GM19025 (cell line): ENCODE data around the gene HPSE2.

Source experiments
- ATAC-seq: cut with Tn5 transposase; IDR thresholded peaks from one replicate; pipeline ENCODE4 v1.9.1; 2021; ENCODE audit warnings: mild to moderate bottlenecking, low read depth, moderate library complexity; ENCODE audit not compliant: unreplicated experiment

HPSE2 gene

DNA sequence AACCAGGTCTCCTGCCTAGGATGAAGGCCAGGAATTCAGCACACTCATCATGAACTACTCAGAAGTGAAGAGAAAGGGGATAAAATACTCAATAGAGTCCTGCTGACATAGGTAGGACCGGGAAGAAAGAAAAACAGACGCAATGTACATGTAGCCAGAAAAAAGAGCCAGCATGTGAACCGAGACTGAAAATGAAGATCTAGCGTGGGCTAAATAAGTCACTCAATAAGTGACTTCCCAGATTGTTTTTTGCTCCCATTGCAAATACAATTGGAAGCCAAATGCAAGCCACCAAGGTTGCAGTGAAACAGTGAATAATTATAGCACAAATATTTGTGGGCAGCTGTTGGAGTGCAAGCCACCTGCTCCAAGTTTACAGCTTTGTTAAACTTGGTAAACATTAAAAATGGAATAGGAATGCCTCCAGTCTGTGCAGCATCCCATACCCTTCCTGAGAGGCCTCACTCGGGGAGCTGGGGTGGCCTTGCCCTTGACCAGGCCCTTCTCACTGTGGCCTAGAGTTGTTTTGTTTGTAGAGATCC is 754.2 kb downstream of the HPSE2 start:
- no peak for ATAC-seq

DNA sequence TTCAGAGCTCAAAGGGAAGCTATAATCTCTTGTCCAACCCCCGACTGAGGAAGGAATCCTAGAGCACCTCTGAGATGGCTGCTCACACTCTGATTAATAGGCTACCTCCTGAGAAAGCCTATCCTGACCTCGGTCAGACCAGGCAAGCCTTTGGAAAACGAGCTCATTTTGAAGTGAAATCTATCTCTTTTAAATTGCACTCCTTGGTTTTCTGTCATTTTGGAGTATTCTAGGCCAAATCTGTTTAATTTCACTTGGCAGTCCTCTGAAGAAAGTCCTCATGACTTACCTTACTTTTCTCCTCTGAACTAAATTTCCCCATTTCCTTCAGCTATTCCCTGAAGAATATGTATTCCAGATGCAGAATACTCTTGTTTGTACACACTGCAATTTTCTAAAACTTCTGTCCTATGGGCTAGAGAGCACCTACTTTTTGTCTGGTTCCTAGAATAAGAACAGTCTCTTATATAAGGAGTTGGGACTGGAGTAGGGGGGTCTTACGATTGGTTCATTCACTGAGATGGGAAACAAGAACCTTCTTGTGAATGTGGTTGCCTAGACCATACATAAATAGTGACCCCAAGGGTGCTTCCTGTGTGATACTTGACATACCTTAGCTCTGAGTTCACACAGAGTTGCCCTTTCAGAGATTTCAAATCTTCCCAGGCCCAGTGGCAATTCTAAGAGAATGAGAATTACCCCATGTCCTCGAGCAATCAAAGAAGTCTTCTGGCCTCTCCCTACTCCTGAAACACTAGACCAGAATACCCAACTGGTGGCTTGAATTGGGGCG is 757.0 kb downstream of the HPSE2 start:
- ATAC-seq = no peak

DNA sequence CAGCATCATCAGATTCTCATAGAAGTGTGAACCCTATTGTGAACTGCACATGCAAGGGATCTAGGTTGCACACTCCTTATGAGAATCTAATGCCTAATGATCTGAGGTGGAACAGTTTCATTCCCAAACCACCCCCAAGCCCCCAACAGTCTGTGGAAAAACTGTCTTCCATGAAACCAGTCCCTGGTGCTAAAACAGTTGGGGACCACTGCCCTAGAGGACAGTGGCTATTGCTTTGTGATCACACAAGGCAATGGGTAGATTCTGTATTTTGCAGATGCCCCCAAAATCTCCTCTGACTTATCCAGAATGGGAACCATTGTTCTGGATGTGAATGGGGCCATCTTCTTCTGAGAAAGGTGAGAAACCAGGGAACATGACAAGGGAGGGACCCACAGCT is 757.8 kb downstream of the HPSE2 start:
- no peak for ATAC-seq

DNA sequence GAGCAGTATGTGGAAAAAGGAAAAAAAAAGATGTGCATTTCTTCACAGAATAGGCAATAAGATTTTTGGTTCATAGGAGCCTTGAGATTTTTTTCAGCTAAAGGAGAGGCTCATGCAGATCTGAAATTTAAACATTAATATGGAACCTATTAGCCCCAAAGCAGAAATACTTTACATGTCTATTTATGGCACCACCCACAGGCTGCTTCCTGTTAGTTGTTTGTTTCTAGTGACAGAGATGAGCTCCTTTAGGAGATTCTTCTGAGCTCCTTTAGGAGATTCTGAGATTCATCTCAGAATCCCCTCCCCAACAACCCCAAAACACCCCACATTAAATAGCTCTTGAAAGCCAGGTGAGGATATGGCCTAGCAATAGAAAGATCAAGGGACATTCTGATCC is 761.0 kb downstream of the HPSE2 start:
- no peak for ATAC-seq

DNA sequence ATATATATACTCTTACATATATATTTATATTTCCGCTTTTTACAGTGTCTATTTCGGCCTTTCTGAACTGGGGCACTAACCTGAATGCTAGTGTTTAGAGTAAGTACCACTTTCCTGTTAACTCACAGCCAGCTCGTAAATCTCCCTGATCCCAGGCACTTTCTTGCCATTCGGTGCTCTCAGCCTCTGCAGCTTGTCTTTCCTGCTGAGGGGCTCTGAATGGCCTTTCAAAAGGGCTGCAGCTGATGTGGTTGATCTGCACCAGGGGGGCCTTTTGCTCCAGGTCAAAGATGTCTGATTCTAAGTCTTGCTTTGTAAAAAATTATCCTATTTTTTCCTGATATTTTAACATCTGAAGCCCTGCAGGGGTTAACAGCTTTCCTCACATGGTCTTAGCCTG is 763.5 kb downstream of the HPSE2 start:
- no peak for ATAC-seq

DNA sequence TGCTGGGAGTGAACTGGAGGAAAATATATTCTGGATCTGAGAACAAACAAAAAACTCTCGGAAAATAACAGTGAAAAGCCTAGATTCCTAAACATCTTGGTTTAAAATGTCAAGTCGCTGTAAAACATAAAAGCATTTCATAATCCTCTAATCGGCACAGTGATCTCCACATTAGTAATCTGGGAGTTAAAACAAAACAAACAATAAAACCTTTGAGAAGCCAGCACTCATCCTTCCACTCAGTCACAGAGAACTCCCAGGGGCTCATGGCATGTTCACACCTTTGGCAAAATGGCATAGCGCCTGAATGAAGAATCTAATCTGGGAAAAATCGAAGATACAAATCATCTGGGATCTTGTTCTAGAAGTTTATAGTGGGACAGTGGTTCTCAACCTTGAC is 764.8 kb downstream of the HPSE2 start:
- no peak for ATAC-seq

DNA sequence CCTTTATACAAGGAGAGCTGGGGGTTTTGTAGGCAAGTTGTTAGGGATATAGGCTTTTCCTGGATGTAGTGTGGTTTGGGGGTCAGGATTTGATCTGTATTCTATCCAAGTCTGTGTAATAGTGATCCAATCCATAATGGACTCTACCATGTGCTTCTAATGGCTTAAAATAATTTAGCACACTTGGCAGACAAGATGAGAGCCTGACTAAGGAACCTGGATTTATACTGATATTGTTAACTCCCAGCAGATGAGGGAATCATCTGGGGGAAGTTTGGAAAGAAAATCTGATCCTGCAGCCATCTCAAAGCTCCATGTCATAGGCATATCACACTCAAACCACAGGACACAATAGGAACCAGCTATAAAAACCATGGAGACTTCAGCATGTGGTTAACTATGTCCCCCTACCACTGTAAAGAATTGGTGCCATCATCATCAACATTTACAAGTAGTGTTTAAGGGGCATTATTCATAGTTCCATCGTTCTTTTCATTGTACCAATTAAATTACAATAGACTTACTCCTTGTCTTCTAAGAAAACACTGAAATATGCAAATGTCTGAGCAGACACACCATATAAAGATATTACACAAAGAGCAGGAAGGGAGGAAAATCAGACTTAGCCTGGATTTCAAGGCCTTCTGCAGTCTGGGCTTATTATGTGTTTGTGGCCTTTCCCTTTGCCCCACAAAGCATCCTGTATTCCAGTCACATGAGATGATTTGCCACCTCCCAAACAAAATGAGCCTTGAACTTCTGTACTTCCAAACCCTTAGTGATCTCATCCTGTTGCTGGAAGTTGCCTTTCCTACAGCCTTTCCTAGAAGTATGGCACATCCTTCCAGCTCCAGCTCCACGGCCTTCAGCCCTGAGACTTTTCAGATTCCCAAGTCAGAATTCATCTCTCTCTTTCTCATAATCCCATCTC is 766.4 kb downstream of the HPSE2 start:
- no peak for ATAC-seq

DNA sequence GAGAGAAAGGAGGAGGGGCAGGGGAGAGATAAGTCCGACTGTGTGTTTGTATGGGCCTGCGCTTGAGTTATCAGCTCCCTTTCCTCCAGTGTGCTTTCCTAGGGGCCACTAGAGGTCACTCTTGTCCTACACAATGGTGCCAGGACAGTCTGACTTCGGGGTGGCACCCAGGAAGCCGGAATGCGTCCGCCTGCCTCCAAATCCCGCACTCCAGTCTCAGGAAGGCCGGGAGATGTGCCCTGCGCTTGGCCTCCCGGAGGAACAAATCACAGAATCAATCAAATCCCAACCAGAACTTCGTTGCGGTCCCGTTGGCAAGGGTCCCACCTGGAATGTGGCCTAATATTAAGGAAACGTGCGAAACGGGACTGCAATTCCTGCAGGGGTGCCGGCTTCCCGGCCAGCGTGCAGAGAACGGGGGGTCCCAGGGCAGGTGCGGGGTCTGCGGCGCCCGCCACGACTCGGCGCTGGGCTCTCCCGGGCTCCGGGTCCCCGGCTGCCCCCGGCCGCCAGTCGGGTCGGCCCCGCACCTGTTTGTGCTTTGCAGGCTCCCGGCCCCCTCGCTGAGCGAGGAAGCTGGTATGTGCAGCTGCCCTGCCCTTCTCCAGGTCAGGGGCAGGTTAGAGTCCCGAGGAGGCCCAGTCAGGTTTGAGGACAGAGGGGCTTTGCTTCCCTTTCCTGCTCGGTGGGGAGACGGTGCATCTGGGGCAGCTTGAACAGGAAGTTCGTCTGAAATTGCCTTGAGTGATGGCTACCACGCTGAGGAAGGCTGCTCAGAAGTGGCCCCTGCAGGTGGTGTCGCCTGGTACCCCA is 767.9 kb downstream of the HPSE2 start:
- ATAC-seq = peak; percentile 81

DNA sequence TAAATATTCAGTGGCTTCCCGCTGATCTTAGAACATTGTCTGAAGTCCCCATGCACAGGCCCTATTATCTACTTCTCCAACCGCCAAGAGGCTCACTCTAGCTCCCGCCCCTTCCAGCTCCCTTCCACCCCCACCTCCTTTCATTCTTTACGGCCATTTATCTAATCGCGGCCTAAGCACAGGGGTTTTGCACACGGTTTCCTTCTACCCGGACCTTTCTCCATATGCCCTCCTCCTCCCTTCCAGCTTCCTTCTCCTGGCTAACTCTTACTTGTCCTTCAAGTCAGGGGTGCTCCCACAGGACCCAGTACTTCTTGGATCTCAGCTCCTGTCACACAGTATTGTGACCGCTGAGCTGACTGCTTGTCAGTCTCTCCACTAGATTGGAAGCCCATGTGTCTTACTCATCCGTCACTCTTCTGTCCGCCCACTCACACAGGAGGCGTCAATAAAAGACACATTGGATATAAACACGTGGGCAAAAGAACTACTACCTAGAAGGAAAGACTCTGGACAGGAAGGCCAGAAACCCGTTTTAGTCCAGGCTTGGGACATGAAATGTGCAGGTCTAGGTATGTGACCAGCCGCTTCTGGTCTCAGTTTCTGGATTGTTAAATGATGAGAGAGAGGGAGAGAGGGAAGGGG is 768.7 kb downstream of the HPSE2 start:
- ATAC-seq = no peak

DNA sequence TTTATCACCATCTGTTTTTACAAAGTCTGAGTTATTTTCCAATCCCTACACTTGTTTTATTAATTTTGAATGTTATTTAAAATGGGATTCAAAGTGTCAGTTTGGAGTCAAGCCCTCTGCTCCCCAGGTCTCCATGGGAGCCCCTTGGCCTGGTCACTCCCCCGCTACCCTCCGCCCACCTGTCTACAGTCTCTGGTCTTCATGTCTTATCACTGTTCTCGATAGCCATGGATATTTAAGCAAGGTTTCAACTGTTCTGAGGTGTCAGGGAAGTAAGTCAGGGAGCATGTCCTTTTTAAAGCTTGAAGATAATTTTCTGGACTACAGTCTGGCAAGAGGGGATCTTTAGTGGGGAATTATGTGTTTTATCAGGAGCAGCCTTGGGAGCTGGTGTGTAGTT is 769.8 kb downstream of the HPSE2 start:
- ATAC-seq = no peak

DNA sequence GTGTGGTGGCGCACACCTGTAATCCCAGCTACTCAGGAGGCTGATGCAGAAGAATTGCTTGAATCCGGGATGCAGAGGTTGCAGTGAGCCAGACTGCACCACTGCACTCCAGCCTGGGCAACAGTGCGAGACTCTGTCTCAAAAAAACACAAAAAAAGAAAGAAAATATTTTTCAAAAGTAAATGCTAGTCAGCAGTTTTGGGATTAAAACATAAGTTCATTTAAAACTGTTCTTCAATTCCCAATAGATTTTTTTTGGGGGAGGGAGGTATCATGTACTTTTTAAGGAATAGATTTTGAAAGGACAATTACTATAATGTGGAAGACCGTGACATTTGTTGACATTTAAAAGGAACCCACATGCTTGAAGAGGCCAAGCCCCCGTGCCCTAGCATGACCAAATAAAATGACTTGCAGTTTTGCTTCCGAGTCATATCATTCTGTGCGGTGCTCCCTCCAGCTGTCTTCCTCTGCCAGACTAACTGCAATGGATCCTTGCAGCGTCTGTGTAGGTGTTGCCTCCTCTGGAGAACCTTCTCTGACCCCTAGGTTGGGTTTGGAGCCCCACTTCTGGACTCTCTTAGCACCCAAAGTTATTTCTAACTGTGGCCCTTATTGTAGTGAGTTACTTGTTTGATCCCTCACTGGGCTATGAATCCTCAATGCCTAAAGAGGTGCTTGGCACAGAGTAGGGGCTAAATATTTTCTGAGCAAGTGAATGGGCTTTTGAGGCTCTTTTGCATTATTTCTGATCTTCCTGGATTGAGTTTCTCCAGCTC is 771.5 kb downstream of the HPSE2 start:
- no peak for ATAC-seq

DNA sequence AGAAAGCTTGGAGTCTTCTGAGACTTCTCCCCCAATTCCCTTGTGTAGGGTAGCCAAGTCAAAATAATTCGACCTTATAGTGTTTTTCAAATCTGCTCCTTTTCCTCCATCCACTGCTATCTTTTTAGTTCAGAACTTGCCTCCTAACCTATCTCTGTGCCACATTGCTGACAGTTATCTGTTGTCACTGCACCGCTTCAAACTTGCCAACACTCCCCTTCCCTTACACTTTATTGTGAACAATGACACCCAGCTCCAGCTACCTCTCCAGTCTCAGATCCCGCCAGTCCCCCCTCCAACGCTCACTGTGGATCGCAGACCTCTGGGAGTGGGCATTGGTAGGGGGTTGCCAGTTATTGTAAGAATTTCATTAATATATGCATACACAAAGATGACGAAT is 772.6 kb downstream of the HPSE2 start:
- no peak for ATAC-seq

DNA sequence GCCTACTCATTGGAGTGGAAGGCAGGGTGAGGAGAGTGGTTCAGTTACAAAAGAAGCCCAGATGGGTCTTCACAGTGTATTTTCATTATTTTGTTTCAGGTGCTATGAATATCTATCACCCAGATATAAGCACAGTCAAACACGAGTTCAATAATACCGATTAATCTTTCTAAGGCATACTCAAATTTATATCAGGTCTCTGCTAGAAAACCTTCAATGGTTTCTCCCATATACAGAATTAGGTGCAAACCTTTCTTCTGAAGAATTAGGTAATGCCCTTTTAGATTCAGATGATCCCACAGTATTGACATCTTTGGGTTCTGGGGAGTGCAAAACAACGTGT is 774.2 kb downstream of the HPSE2 start:
- ATAC-seq = no peak

DNA sequence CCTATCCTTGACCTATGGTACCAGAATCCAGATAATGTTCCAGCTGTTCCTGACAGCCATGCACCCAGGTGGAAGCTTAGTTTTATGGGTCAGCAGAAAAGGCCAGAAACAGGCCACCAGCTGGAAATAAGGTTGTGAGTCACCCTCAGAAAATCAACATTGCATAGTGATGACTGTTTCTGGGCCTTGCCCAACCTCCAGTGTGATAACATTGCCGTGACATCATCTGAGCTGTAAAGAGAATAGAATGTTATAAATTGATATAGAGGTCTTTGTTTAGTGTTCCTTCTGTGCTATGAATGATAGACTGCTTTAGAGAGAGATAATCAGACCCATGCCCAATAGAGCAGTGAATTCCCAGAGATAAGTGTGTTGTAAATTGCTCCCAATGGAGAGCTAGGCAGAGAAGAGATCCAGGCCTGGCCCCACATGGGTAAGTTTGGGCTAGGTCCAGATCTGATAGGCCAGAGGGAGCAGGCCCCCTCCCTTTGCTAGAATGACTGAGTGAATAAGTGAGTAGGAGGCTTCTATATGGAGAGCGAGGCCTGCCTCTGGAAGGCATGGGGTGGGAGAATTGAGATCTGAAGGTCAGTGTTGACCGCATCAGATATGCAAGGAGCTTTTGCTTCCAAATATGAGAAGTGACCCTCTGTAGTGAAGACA is 774.7 kb downstream of the HPSE2 start:
- ATAC-seq = no peak

DNA sequence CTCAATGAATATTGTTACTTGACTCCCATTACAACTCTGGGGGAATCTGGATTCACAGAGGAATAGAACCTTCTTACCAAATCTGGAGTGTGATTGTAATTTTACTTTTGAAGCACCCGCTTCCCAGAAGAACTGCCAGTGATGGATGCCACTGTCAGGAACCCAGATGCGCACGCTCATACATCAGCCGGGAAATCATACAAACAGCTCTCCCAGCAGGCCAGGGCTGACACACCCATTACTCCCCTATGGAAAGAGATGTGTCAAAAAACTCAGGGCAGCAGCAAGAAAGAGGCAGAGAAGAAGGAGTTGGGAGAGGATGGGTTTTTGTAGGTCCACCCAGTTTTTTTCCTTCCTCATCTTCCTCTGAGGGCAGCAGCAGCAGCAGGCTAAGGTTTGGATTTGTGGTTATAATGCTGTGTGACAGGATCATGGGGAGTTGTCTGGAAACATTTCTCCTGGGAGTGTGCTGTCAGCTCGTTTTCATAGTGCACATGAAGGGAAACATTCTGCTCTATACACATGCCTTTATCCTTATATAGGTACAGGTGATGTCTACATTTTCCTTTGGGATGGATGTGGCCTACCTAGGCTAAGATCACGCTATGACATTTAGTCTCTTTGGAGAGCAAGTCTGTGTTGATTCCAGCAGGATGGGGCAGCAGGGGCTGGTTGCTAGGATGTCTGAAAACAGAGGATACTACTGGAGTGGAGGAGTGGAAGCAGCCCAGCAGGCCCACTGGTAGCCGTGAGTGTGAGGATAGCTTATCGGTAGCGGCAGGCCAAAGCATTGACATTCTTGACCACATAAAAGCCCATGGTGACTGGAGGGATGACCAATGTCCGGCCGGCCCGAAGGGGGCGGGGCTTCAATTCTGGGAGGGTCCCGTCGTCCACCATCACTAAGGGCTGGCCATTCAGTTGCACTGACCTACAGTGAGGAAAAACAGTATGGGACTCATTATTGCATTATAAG is 776.6 kb downstream of the HPSE2 start:
- no peak for ATAC-seq

DNA sequence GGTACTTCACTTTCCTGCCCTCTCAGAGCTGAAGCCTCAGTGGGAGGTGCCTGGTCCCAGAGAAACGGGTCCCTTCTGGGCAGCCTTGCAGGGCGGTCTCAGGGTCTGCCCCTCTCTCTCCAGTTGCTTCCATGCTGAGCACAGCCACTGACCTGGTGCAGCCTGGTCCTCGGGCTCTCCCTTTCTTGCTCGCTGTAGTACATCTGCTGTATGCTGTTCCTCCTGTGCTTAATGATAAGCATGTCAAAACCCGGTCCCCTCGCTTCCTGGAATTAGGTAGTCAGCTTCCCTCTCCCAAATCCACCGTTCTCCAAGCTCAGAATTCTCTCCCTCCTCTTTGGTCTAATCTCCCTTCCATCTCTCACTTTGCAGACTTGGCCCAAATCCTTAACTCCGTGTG is 777.9 kb downstream of the HPSE2 start:
- no peak for ATAC-seq

DNA sequence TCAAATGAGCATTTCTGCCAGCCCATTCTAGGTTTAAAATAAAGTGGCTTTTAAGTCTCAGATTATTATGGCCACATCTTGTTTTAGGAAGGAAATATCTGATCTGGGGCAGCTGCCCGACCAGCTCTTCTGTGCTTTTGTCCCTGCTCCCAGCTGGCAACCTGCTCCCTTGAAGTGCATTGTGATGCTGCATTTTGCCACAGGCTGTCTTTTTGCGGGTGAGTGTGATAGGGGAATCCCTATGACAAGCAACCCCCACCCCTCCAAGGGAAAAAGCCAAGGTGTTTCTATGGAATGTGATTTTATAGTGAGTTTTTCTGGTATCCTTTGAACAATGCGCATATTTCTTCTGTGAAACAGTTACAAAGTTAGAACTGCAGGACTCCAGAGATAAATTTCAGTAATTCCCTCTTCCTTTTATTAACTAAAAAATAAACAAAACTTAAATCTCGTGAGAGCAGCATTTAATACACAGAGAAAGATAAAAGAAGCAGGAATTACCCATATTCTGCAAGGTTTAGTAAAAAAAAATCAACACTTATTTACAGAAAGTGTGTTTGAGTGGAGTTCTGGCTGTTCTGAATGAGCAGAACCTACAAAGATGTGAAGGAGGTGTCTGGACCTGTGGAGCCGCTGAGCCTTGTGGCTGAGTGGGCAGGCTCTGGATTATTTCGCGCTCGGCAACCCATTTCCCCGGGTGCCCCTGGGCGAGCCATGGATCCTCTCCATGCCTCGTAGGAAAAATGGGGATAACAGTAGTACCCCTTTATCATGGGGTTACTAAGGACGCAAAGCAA is 778.8 kb downstream of the HPSE2 start:
- no peak for ATAC-seq
